HG02970 (cell line): ENCODE results near the gene PREB.

ENCODE experiments used
- ATAC-seq: cut with Tn5 transposase; IDR thresholded peaks from one replicate; pipeline ENCODE4 v1.9.1; 2021; ENCODE audit warnings: mild to moderate bottlenecking, moderate library complexity, moderate number of reproducible peaks; ENCODE audit not compliant: unreplicated experiment, low FRiP score

PREB gene

DNA sequence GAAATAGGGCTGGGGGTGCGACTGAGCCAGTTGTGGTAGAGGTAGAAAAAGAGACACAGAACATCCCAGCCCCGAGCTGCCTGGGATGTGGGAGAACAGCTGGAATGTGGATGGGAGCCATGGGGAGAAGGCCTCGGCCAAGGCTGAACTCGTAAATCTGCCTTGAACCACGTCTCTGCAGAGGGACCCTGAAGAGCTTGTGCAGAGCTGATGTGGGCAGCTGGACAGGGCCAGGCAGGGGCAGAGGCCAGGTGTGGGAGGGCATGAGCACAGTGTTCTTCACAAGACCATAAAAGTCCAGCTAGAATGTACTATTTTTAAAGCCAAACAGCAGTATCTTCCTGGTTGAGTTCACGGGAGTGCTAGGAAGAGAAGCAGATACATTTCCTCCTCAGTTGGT is 20.1 kb upstream of the PREB start:
- no peak for ATAC-seq

DNA sequence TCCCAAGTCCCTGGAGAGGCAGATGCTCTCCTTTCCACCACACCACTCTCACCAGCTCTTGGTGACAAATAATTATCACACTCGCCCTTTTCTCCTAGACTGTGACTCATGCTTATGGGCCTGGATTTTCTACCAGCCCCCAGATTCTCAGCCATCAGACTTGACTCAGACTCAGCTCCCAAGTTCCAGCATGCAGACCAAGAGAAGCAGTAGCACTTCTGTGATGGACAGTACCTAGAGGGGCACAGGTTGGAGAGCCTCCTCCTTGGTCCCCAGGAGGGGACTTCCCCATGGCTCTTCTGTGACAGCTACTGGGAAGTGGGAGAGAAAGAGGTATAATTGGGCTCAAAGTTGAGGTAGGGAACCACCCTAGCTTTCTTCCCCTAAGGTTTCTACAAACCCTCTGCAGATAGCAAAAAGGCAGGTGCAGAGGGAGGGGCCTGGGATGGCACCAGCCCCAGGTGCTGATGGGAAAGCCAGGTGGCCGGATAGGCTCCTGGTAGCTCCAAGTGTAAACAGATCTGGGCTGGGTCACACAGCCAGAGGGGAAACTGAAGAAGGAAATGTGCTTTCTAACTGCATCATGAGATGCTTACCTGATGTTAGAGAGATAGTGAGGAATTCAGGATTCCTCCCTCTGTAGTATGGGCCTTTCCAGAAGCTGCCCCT is 18.5 kb upstream of the PREB start:
- ATAC-seq = no peak

- no peak for ATAC-seq
Observed at GRCh38 chr2:27152102-27152795, 17.8 kb upstream of the PREB start.

GRCh38 chr2:27150639-27151230 is 16.3 kb upstream of the PREB start:
- ATAC-seq = no peak

DNA sequence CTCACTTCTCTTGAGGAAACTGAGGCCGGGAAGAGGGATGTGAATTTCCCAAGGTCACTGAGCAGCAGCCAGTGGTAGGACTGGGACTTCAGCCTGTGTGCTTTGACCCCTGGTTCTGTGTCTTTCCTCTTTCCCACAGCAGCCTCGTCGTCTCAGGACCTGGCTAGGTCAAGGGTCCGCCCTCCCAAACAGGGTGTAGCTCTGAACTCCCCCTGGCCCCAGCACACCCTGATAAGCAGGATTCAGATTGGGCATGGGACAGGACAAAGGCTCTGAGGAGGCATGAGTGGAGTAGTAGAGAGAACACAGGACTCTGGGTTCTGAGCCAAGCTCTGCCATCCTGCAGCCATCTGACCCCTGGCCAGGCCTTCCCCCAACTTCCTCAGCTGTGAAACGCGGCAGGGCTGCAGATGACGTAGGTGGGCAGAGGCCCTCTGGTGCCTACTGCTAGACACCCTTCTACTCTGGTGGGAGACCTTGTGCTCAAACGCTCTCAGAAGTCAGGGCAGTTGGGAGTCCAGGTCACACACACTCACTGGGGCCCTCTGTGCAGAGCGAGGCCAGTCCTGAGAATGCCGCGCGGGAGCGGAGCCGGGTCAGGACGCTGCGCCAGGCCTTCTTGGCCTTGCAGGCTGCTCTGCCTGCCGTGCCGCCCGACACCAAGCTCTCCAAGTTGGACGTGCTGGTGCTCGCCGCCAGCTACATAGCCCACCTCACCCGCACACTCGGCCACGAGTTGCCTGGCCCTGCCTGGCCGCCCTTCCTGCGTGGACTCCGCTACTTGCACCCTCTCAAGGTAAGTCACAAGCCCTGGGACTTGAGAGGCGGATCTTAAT is 15.4 kb upstream of the PREB start:
- ATAC-seq = no peak

DNA sequence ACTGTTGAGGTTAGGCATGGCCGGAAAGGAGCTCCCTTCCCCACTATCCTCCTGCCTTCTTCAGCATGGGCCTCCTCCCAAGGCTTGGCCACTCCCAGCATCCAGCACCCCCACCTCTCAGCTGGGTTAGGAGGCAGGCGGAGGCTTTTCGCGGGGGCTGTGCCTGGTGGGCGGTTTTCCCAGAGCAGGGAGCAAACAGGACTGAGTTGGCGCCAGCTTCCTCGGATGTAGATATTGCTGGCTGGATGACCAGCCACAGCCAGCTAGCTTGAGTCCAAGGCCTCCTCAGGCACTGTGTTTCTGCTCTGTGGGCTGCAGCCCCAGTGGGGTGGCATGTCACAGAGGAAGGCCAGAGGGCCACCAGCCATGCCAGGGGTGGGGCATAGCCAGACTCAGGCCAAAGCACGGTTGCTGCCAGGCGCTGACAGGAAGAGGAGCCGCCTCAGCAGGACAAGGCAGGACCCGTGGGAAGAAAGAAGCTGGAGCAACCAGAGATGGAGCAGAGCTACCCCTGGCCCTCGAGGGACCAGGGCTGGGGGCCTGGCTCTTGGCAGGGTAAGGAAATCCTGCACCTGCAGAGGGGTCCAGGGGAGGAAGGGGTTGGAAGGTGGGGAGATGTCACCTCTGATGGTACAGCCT is 14.5 kb upstream of the PREB start, which contains the start of gene TCF23:
Gene TCF23 (plus strand): TSS at position 204 of the 639 bp plus-strand sequence. CDS start 130 bp downstream, at position 334.
- no peak for ATAC-seq

GRCh38 chr2:27147935-27148334 is 13.5 kb upstream of the PREB start:
- no peak for ATAC-seq

DNA sequence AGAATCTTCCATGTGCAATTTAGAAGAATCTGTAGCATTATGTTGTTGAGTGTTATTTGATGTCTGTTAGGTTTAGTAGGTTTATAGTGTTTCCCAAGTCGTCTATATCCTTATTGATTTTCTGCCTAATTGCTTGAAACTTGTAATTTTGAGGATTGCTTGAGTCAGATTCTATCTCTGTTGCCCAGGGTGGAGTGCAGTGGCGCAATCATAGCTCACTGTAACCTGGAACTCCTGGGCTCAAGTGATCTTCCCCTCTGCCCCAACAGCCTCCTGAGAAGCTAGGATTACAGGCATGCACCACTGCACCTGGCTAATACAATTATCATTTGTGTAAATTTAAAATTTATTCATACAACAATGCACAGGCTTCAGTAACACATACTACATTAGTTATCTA is 11.2 kb upstream of the PREB start:
- no peak for ATAC-seq

- no peak for ATAC-seq
Observed at GRCh38 chr2:27143285-27143684, 8.8 kb upstream of the PREB start.

DNA sequence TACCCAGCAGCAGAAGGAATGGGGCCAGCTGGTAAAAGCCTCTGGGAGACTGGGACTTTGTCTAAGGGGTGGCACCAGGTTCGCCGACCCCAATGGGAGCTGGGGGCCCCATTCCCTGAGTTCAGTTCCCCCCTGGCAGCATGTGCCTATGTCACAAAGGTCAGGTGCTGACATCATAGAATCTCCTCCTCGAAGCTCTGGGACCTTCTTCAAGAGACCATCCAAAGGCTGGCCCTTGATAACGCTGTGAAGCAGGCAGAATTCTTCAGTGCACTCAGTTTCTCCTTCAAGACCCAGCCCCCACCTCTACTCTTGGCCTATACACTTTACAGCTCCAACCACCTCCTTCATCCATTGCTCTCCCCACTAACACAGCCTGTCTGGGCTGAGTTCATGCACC is 4.9 kb upstream of the PREB start, which contains the start of gene PRR30:
Gene PRR30 (minus strand): TSS at position 101 of the 400 bp plus-strand sequence. CDS start 1,081 bp downstream, outside the sequence.
- ATAC-seq = no peak

DNA sequence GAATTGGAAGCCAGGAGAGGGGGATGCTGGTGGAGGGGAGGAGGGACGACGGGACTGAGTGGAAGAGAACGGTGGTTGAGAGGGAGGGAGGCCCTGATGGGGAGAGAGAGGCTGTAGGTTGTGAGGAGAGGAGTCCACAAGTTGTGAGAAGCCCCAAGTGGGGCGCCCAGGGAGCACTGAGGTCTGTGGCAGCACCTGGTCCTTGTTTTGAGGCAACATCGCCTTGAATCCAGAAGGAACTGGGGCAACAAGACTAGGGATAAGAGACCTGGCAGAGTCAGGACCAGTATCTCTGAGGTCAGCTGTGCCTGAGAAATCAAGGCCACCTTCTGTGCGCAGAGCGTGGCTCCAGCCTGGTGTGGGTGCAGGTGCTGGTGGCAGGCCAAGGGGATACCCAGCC is 3.7 kb upstream of the PREB start:
- ATAC-seq = no peak

DNA sequence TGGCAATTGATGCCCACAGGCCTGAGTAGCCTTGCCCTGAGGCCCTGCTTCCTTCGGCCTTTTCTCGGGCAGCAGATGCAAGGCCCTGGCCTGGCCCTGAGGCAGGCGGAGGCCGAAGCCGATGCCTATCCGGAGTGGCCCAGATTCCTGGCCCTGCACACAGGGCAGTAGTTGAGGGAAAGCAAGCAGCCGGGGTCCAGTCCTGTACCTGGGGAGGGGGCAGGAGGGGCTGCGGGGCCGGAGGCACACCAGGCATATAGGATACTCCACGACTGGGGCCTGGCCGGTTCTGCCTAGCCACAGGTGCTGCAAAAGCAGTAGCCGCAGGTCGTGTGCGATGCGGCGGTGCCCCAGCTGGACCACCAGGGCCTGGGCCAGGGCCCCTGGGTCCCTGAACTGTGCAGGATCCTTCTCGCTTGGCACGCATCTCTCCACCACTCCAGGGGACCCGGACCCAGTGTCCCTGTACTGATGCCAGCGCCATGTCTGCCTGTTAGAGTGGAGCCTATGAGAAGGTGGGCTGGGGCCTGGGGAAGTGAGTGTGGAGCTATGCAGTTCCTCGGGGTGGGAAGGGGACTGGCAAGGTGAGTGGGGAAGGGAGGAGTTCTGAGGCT is 3.0 kb upstream of the PREB start:
- ATAC-seq = no peak

DNA sequence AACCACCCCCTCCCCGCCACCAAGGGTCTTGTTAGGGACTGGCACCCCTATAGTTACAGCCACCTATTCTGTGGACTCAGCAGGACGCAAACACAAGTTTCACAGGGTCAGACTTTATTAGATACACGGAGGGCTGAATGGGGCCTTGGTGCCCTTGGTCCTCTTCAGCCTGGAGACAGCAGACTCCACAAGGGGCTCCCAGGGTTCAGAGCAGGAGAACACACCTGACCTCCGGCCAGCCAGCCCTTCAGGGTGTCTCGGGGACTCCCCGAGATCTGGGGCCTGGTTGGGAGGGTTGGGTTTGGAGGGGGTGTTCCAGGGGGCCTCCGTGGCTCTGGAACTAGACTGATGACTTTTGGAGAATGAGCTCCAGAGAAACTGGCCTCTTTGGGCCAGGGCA is 2.3 kb upstream of the PREB start:
- ATAC-seq = no peak

DNA sequence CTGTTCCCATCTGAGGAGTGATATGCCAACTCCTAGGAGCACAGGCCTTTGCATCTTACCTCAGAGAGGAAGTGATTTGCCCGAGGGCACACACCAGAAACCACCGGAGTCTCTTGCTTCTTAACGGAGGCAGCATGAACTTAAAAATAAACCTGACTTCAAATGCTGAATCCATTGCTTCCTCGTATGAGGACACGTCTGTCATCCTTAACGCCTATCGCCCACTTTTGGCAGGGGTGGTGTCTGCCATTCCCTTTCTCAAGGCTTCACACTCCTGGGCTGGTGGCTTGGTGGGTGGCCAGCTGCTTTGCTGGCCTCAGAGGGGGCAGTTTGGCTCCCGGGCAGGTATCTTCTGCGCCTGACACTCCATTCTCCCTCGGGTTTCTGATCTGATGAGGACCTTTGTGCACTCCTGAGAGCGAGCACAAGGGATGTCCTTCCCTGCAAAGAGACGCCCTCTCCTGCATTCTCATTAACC is 1.1 kb upstream of the PREB start:
- no peak for ATAC-seq

- no peak for ATAC-seq
Observed at GRCh38 chr2:27134781-27135477, 493 bp upstream of the PREB start.

- ATAC-seq = no peak
Observed at GRCh38 chr2:27133195-27133875, 1.1 kb downstream of the PREB start.

DNA sequence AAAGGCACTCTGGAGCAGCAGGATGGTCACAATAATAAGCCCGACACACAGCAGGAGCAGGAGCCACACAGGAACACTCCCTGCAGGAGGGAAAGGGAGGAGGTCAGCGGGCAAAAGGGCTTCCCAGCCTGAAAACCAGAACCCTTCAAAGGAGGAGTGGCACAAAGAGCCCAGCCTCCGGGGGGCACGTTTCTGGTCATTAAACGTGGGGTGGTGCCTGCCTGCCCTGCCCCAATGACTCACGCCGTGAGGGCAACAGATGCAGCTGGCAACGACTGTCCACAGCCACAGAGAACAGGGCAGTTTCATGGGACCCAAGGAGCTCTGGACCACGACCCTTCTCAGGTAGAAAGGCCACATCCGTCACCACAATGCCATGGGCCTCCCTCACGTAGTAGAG is 3.0 kb downstream of the PREB start:
- ATAC-seq = no peak

DNA sequence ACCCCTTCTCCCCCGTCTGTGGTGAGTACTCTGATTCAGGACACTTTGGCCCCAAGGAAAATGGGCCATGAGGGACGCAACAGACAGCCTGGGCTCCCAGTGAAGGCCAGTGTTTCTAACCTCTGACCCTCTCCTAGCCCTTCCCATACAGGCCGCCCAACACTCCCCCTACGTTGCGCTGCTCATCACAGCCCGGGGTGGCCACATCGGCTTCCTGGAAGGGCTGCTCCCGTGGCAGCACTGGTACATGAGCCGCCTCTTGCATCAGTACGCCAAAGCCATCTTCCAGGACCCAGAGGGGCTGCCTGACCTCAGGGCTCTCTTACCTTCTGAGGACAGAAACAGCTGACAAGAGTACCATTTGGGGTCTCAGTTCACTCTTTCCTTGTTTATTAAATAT is 4.0 kb downstream of the PREB start:
- no peak for ATAC-seq
